CD4-positive, alpha-beta T cell (primary cell): ENCODE data around the gene DNAJC16. TPM values are rescaled to one million over a fixed set of nuclear protein-coding genes. Genes with fewer than 3 reads are reported as not detected.

Experiments
- ATAC-seq: fragments of 200-7000 bp; cut with Tn5 transposase; one replicate; pipeline ENCODE4 v1.10.0; 2022; ENCODE audit warnings: mild to moderate bottlenecking; ENCODE audit not compliant: poor library complexity
- CTCF ChIA-PET: fragments of 350-600 bp; sonication (Branson Sonifier 250); formaldehyde crosslinking; loops from one replicate; lab custom pipeline; 2021; ENCODE audit warnings: antibody characterized with exemption, inconsistent platforms; lab: Charles Lee
- POLR2A ChIA-PET: fragments of 350-600 bp; sonication (Branson Sonifier 250); formaldehyde crosslinking; loops from one replicate; lab custom pipeline; 2021; ENCODE audit warnings: antibody characterized with exemption, inconsistent platforms; lab: Charles Lee
- DNase-seq, 14 experiments: peaks; one replicate each; pipeline ENCODE4 v3.0.0-alpha.2; 2013 to 2020; ENCODE audit warnings: mixed read lengths in 2 of 14
- H3K27ac ChIP-seq, 2 donors: one replicate each; pipeline versions ENCODE4 v1.5.1 to v1.7.0; 2013; ENCODE audit warnings: low read length in 2 of 2, low read depth in 1 of 2, mild to moderate bottlenecking in 1 of 2
- H3K27me3 ChIP-seq, 2 experiments: 1 replicate in 1 of 2; 2 replicates in 1 of 2; pipeline versions ENCODE4 v1.6.1 to v1.7.0; 2013; ENCODE audit warnings: low read length in 2 of 2, control low read depth in 1 of 2, mild to moderate bottlenecking in 1 of 2, moderate library complexity in 1 of 2; ENCODE audit not compliant: insufficient read depth in 2 of 2, control insufficient read depth in 1 of 2
- H3K36me3 ChIP-seq: one replicate; pipeline ENCODE4 v1.6.1; 2013; ENCODE audit warnings: low read length, control low read depth; ENCODE audit not compliant: insufficient read depth
- H3K4me1 ChIP-seq: one replicate; pipeline ENCODE4 v1.6.1; 2013; ENCODE audit warnings: low read length, control low read depth; ENCODE audit not compliant: insufficient read depth
- H3K4me3 ChIP-seq: one replicate; pipeline ENCODE4 v1.5.1; 2013; ENCODE audit warnings: mild to moderate bottlenecking, low read length, moderate library complexity
- H3K9me3 ChIP-seq, 2 experiments: 1 replicate in 1 of 2; 2 replicates in 1 of 2; pipeline versions ENCODE4 v1.6.1 to v1.7.0; 2013; ENCODE audit warnings: low read length in 2 of 2, mild to moderate bottlenecking in 2 of 2, control low read depth in 1 of 2, moderate library complexity in 1 of 2; ENCODE audit not compliant: control insufficient read depth in 1 of 2, insufficient read depth in 1 of 2
- H3K27ac Mint-ChIP-seq: one replicate; pipeline ENCODE4 v1.8.0; 2020; ENCODE audit warnings: mixed read lengths
- H3K27me3 Mint-ChIP-seq: one replicate; pipeline ENCODE4 v1.8.0; 2021; ENCODE audit warnings: mixed read lengths
- H3K36me3 Mint-ChIP-seq: one replicate; pipeline ENCODE4 v1.8.0; 2021; ENCODE audit warnings: low read depth, mixed read lengths
- H3K4me1 Mint-ChIP-seq: one replicate; pipeline ENCODE4 v1.8.0; 2021; ENCODE audit warnings: low read depth, mixed read lengths
- H3K4me3 Mint-ChIP-seq: one replicate; pipeline ENCODE4 v1.8.0; 2020; ENCODE audit warnings: mild to moderate bottlenecking, mixed read lengths
- H3K9me3 Mint-ChIP-seq: one replicate; pipeline ENCODE4 v1.8.0; 2020; ENCODE audit warnings: mixed read lengths
- CTCF ChIP-seq: fragments of 200-600 bp; IDR thresholded peaks from one replicate; pipeline ENCODE4 v1.8.0; 2022; ENCODE audit warnings: antibody characterized with exemption, mild to moderate bottlenecking
- intact Hi-C, 2 experiments: fragments of 100-400 bp; cut with DNase I in 1 of 2; cut with micrococcal nuclease in 1 of 2; formaldehyde crosslinking; loops; one replicate each; pipeline versions ENCODE4 v1.15.1 to v1.9.0; 2023 to 2025; cut with DNase I, micrococcal nuclease
- total RNA-seq, 174 experiments: library from RNA in 2 of 174; stranded (reverse) in 2 of 174; gene quantifications; one replicate each; pipeline ENCODE4 v1.2.3 and lab custom pipeline; 2021 to 2026

DNAJC16 gene
- total RNA-seq, 2 experiments from 2014 or later: 8.2 to 10.4 TPM

- no peak for ATAC-seq
- Histone ChIP-seq H3K27ac (no peak overlapping the region), H3K4me3 (no peak overlapping the region), H3K9me3 (no peaks in the 10 kb centered on the region), H3K4me1 (no peaks in the 10 kb centered on the region), H3K36me3 (peaks cover 64% of the 10 kb centered on the region), H3K27me3 (no peaks in the 10 kb centered on the region)
- intact Hi-C loops: no loop called here
- no peaks in the 10 kb centered on the region for H3K9me3 Mint-ChIP-seq
- no peak for DNase-seq
- CTCF ChIA-PET: no interaction called here
- TF ChIP-seq CTCF: no peak
- POLR2A ChIA-PET: no interaction called here
- H3K27ac Mint-ChIP-seq: no peak overlapping the region
- no peak overlapping the region for H3K4me3 Mint-ChIP-seq
- peaks cover 4% of the 10 kb centered on the region for H3K4me1 Mint-ChIP-seq
- H3K36me3 Mint-ChIP-seq: peaks cover 81% of the 10 kb centered on the region
- no peaks in the 10 kb centered on the region for H3K27me3 Mint-ChIP-seq
These were observed 13.5 kb downstream of the DNAJC16 start for GRCh38 chr1:15540186-15540585.

- ChIA-PET CTCF (no interaction called here), POLR2A (no interaction called here)
- Histone ChIP-seq H3K4me3 (no peak overlapping the region), H3K9me3 (no peaks in the 10 kb centered on the region), H3K4me1 (no peaks in the 10 kb centered on the region), H3K27me3 (no peaks in the 10 kb centered on the region), H3K27ac (no peak overlapping the region), H3K36me3 (peaks cover 67% of the 10 kb centered on the region)
- H3K27ac Mint-ChIP-seq: no peak overlapping the region
- intact Hi-C loops: no loop called here
- peaks cover 4% of the 10 kb centered on the region for H3K4me1 Mint-ChIP-seq
- no peak overlapping the region for H3K4me3 Mint-ChIP-seq
- DNase-seq (no peak), ATAC-seq (no peak)
- H3K27me3 Mint-ChIP-seq: no peaks in the 10 kb centered on the region
- H3K9me3 Mint-ChIP-seq: no peaks in the 10 kb centered on the region
- H3K36me3 Mint-ChIP-seq: peaks cover 84% of the 10 kb centered on the region
- no peak for TF ChIP-seq CTCF
These were observed 14.7 kb downstream of the DNAJC16 start for GRCh38 chr1:15541231-15541792.

DNA sequence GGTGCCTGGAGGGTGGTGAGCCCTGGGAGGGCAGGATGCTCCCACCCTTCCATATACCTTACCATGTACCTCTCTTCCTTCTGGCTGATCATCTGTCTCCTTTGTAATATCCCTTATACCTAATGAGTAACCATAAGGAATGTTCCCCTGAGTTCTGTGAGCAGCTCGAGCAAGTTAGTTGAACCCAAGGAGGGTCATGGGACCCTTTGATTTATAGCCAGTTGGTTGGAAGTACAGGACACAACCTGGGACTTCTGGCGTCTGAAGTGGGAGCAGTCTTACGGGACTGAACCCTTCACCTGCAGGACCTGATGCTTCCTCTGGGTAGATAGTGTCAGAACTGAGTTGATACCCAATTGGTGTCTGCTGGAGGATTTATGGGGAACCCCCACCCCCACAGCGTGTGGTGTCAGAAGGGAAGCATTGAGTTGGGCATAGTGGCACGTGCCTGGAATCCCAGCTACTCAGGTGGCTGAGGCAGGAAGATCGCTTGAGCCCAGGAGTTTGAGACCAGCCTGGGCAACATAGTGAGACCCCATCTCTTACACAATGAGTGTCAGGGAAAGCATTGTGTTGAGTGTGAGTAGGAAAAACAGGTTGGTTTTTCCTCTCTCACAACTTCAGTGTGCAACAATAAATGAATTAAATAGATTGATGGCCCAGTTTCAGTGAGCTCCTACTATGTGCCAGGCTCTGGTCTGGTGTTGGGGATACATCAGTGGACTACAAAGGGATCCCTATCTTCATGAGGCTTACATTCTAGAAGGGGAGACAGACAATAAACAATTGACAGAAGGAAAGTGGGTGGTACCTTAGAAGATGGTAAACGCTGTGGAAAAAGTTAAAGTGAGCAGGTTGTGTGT is 16.0 kb downstream of the DNAJC16 start:
- no peak overlapping the region for H3K27ac ChIP-seq
- Mint-ChIP-seq H3K27me3 (no peaks in the 10 kb centered on the region), H3K36me3 (peaks cover 81% of the 10 kb centered on the region)

More for the DNA sequence above, 16.0 kb downstream of the DNAJC16 start:
- Histone ChIP-seq H3K9me3 (no peaks in the 10 kb centered on the region), H3K4me3 (no peak overlapping the region), H3K36me3 (peaks cover 69% of the 10 kb centered on the region), H3K4me1 (no peaks in the 10 kb centered on the region), H3K27me3 (no peaks in the 10 kb centered on the region)
- no peak for DNase-seq
- H3K4me1 Mint-ChIP-seq: peaks cover 4% of the 10 kb centered on the region
- no peak for TF ChIP-seq CTCF
- POLR2A ChIA-PET: no interaction called here
- no peak for ATAC-seq
- no peak overlapping the region for H3K4me3 Mint-ChIP-seq
- H3K27ac Mint-ChIP-seq: no peak overlapping the region
- CTCF ChIA-PET: no interaction called here
- H3K9me3 Mint-ChIP-seq: no peaks in the 10 kb centered on the region
- intact Hi-C loops: no loop called here
